A549 (cell line): ENCODE data around the gene DNAJC18. TPM values are rescaled to one million over a fixed set of nuclear protein-coding genes. Genes with fewer than 3 reads are reported as not detected.

Source experiments
- ATAC-seq, 2 experiments: fragments of 200-7000 bp in 1 of 2; fragments of >200 bp in 1 of 2; cut with Nextera tagmentation in 1 of 2; cut with Tn5 transposase in 1 of 2; 3 replicates each; pipeline versions ENCODE4 v1.8.0 to v1.9.1; 2018 to 2020; ENCODE audit warnings: mild to moderate bottlenecking in 1 of 2, moderate library complexity in 1 of 2
- CTCF ChIA-PET: fragments of 300-600 bp; sonication (Branson Sonifier 250); formaldehyde crosslinking; extraction: SDS; loops from one replicate; lab custom pipeline; 2021; ENCODE audit warnings: antibody characterized with exemption, inconsistent platforms; lab: Yijun Ruan, JAX
- POLR2A ChIA-PET: fragments of 350-600 bp; formaldehyde crosslinking; extraction: SDS; loops from one replicate; lab custom pipeline; 2021; ENCODE audit warnings: antibody characterized with exemption, inconsistent platforms; lab: Yijun Ruan, JAX
- DNase-seq, 2 experiments: peaks; one replicate each; pipeline versions ENCODE4 v3.0.0 to v3.0.0-alpha.2; 2011 to 2016; ENCODE audit warnings: low read depth in 1 of 2, low spot score in 1 of 2
- FAIRE-seq: peaks from 2 replicates; lab custom pipeline; 2011; peaks lifted over from hg19 to GRCh38; lab: Jason Lieb, UNC
- H3K27ac ChIP-seq, 2 experiments: fragments of >200 bp; sonication (Bioruptor Twin); formaldehyde crosslinking; 3 replicates each; pipeline ENCODE4 v1.5.1; 2016 to 2017
- H3K4me1 ChIP-seq: fragments of >200 bp; sonication (Bioruptor Twin); formaldehyde crosslinking; 3 replicates; pipeline ENCODE4 v1.6.1; 2016
- H3K4me2 ChIP-seq: fragments of >200 bp; sonication (Bioruptor Twin); formaldehyde crosslinking; 3 replicates; pipeline ENCODE4 v1.6.1; 2016
- H3K4me3 ChIP-seq: fragments of >200 bp; sonication (Bioruptor Twin); formaldehyde crosslinking; 3 replicates; pipeline ENCODE4 v1.5.1; 2016
- H3K9me3 ChIP-seq: fragments of >200 bp; sonication (Bioruptor Twin); formaldehyde crosslinking; 3 replicates; pipeline ENCODE4 v1.6.1; 2016
- CEBPB ChIP-seq, 2 experiments: fragments of >200 bp in 1 of 2; sonication (Bioruptor Twin) in 1 of 2; formaldehyde crosslinking in 1 of 2; IDR thresholded peaks; 2 replicates each; pipeline ENCODE4 v1.6.1; 2012 to 2016
- EHMT2 ChIP-seq: fragments of 200-600 bp; sonication (generic); IDR thresholded peaks from 2 replicates; pipeline ENCODE4 v1.6.1; 2016; ENCODE audit warnings: antibody characterized with exemption, low read depth, mild to moderate bottlenecking, moderate library complexity
- ESRRA ChIP-seq: fragments of 150-350 bp; IDR thresholded peaks from 2 replicates; pipeline ENCODE4 v1.6.1; 2014; ENCODE audit warnings: mild to moderate bottlenecking, low read length, borderline replicate concordance
- FOSL2 ChIP-seq, 2 experiments: fragments of 450-650 bp in 1 of 2; fragments of >200 bp in 1 of 2; sonication (Bioruptor Twin) in 1 of 2; formaldehyde crosslinking; IDR thresholded peaks; 2 replicates each; pipeline versions ENCODE4 v1.5.0 to v1.6.1; 2016 to 2020; ENCODE audit warnings: mild to moderate bottlenecking in 1 of 2, moderate library complexity in 1 of 2
- FOXS1 ChIP-seq: fragments of 250-450 bp; sonication (Bioruptor Pico); IDR thresholded peaks from 2 replicates; pipeline ENCODE4 v1.5.0; 2020; ENCODE audit warnings: mild to moderate bottlenecking, moderate library complexity
- GATA3 ChIP-seq: IDR thresholded peaks from 2 replicates; pipeline ENCODE4 v1.6.1; 2012; ENCODE audit warnings: borderline replicate concordance
- HDAC2 ChIP-seq: fragments of 200-600 bp; sonication (generic); IDR thresholded peaks from 2 replicates; pipeline ENCODE4 v1.6.1; 2016
- HEYL ChIP-seq: fragments of 250-450 bp; sonication (Bioruptor Pico); IDR thresholded peaks from 2 replicates; pipeline ENCODE4 v1.8.0; 2021; ENCODE audit warnings: mild to moderate bottlenecking, moderate library complexity
- HOXB5 ChIP-seq: fragments of 250-450 bp; sonication (Bioruptor Pico); IDR thresholded peaks from 2 replicates; pipeline ENCODE4 v1.5.0; 2020; ENCODE audit warnings: mild to moderate bottlenecking, moderate library complexity
- JUNB ChIP-seq: fragments of >200 bp; sonication (Bioruptor Twin); formaldehyde crosslinking; IDR thresholded peaks from 2 replicates; pipeline ENCODE4 v1.6.1; 2016
- MAX ChIP-seq: IDR thresholded peaks from 2 replicates; pipeline ENCODE4 v1.6.1; 2012
- MYC ChIP-seq: IDR thresholded peaks from 2 replicates; pipeline ENCODE4 v1.6.1; 2012; ENCODE audit warnings: mild to moderate bottlenecking, inconsistent platforms, low read length, improper control_type of control experiment, borderline replicate concordance
- PHF8 ChIP-seq: fragments of 200-600 bp; sonication (generic); IDR thresholded peaks from 2 replicates; pipeline ENCODE4 v1.6.1; 2016; ENCODE audit warnings: low read depth, mild to moderate bottlenecking, antibody characterized with exemption, moderate library complexity, borderline replicate concordance
- POLR2AphosphoS2 ChIP-seq: conservative IDR thresholded peaks from 2 replicates; pipeline ENCODE4 v1.6.1; 2012; ENCODE audit warnings: low read length, improper control_type of control experiment, inconsistent platforms
- RARB ChIP-seq: fragments of 250-450 bp; sonication (Bioruptor Pico); IDR thresholded peaks from 2 replicates; pipeline ENCODE4 v1.8.0; 2021; ENCODE audit warnings: mild to moderate bottlenecking, moderate library complexity
- RNF2 ChIP-seq: fragments of 200-600 bp; sonication (generic); IDR thresholded peaks from 2 replicates; pipeline ENCODE4 v1.6.1; 2016; ENCODE audit warnings: low read depth, mild to moderate bottlenecking, antibody characterized with exemption, moderate library complexity, borderline replicate concordance
- SMC3 ChIP-seq: fragments of >200 bp; sonication (Bioruptor Twin); formaldehyde crosslinking; IDR thresholded peaks from 3 replicates; pipeline ENCODE4 v1.6.1; 2018; ENCODE audit warnings: inconsistent platforms
- SREBF2 ChIP-seq: fragments of 450-650 bp; IDR thresholded peaks from 2 replicates; pipeline ENCODE4 v1.6.1; 2014; ENCODE audit warnings: mild to moderate bottlenecking, moderate library complexity
- TP53 ChIP-seq: fragments of 250-450 bp; sonication (Bioruptor Pico); IDR thresholded peaks from 2 replicates; pipeline ENCODE4 v1.5.0; 2021; ENCODE audit warnings: mild to moderate bottlenecking, moderate library complexity
- ZNF302 ChIP-seq: fragments of 250-450 bp; sonication (Bioruptor Pico); IDR thresholded peaks from 2 replicates; pipeline ENCODE4 v1.9.0; 2021; ENCODE audit warnings: inconsistent platforms, mild to moderate bottlenecking, moderate library complexity
- WGBS: methylation state at CpG from one replicate; pipeline ENCODE4 v1.1.6; 2017; ENCODE audit errors: missing lambda C conversion rate; 5-methylcytosine and 5-hydroxymethylcytosine counted together
- polyA plus RNA-seq, 4 experiments: library from polyadenylated mRNA; depleted of rRNA in 3 of 4; stranded (reverse); fragments of >200 nt; fragmentation: RNase III in 1 of 4; extraction: RNeasy Plus Mini Kit Qiagen cat#74134 plus additional on column Dnase treatment in 1 of 4; gene quantifications; 2 replicates in 3 of 4; 3 replicates in 1 of 4; pipeline ENCODE4 v1.2.3, GENCODE V29; 2011 to 2017
- TF ChIP-seq, protein P1 (sequence below): fragments of >200 bp; sonication (Bioruptor Twin); formaldehyde crosslinking; IDR thresholded peaks from 2 replicates; pipeline ENCODE4 v1.6.1; 2016
- TF ChIP-seq, protein P2 (sequence below): fragments of 150-350 bp; IDR thresholded peaks from 2 replicates; pipeline ENCODE4 v1.6.1; 2014; ENCODE audit warnings: low read depth, mild to moderate bottlenecking, low read length
- TF ChIP-seq, protein P3 (sequence below): IDR thresholded peaks from 2 replicates; pipeline ENCODE4 v1.6.1; 2012; ENCODE audit warnings: low read depth, borderline replicate concordance

Gene DNAJC18
- polyA plus RNA-seq, 2 of the 4 experiments (the other 2 are of a cell fraction), result 5.3 TPM

DNA sequence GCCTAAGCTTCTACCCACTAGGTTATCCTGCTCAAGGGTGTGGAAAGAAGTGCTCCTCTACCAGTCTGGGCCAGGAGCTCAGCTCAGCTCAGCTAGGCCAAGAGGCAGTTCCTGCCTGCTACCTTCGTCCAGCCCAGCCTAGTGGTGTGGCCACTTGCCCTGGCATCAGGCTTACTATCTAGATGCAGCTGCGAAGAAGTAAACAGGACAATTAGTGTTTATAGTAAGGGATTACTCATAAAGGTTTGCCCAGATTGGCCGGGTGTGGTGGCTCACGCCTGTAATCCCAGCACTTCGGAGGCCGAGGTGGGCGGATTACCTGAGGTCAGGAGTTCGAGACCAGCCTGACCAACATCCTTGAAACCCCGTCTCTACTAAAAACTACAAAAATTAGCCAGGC, 22.7 kb downstream of the DNAJC18 start:
- FAIRE-seq (no peak), DNase-seq (no peak), ATAC-seq (no peak)
- POLR2A ChIA-PET, result no interaction called here
- Histone ChIP-seq H3K4me2 (no peak overlapping the region), H3K4me1 (no peaks in the 10 kb centered on the region), H3K27ac (no peak overlapping the region), H3K9me3 (no peaks in the 10 kb centered on the region), H3K4me3 (no peak overlapping the region)
- WGBS, result 92% methylated on average over 9 of the region's 9 CpGs
- CTCF ChIA-PET, result interaction anchor here (13.8 kb wide), 1 partner anchor 101 kb away, joined by 392 read pairs; no protein-coding TSS in a partner anchor
- no peak for TF ChIP-seq JUNB
- no peak for TF ChIP-seq HEYL (CRISPR knock-in tag)
- TF ChIP-seq EHMT2, result no peak
- no peak for TF ChIP-seq PHF8
- TF ChIP-seq, protein P1, sequence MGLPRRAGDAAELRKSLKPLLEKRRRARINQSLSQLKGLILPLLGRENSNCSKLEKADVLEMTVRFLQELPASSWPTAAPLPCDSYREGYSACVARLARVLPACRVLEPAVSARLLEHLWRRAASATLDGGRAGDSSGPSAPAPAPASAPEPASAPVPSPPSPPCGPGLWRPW, result no peak
- no peak for TF ChIP-seq FOXS1 (CRISPR knock-in tag)
- TF ChIP-seq, protein P2, sequence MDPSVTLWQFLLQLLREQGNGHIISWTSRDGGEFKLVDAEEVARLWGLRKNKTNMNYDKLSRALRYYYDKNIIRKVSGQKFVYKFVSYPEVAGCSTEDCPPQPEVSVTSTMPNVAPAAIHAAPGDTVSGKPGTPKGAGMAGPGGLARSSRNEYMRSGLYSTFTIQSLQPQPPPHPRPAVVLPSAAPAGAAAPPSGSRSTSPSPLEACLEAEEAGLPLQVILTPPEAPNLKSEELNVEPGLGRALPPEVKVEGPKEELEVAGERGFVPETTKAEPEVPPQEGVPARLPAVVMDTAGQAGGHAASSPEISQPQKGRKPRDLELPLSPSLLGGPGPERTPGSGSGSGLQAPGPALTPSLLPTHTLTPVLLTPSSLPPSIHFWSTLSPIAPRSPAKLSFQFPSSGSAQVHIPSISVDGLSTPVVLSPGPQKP, result no peak
- no peak for TF ChIP-seq SREBF2

DNA sequence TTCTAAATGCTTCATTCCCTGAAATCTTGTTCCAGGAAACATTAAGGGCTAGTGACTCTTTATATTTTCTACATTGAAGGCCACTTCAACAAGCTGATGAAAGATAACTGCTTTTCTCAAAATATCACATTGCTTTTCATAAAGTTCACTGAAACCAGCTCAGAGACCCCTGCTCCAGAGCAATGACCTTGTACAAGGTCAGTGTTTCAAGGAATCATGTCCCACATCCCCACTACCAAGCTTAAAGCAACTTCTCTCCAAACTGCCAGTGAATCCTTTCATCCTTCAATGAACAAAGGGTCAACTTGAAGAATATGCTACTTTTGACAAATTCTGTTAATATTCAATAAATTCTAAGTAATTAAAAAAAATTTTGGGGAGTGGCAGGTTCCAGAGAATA, 23.5 kb downstream of the DNAJC18 start:
- Histone ChIP-seq H3K4me2 (no peak overlapping the region), H3K4me1 (no peaks in the 10 kb centered on the region)
- no peak for ATAC-seq
- no peak for TF ChIP-seq HDAC2
- no peak for TF ChIP-seq HOXB5
- TF ChIP-seq TP53 (CRISPR knock-in tag), result no peak
- TF ChIP-seq, protein P3, sequence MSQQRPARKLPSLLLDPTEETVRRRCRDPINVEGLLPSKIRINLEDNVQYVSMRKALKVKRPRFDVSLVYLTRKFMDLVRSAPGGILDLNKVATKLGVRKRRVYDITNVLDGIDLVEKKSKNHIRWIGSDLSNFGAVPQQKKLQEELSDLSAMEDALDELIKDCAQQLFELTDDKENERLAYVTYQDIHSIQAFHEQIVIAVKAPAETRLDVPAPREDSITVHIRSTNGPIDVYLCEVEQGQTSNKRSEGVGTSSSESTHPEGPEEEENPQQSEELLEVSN, result no peak
- no peak for TF ChIP-seq SMC3
- TF ChIP-seq FOSL2 (IDR thresholded peaks at IDR 0.05), result no peak
- TF ChIP-seq FOSL2 (CRISPR knock-in tag; IDR thresholded peaks at IDR 0.05), result no peak
- TF ChIP-seq ZNF302 (CRISPR knock-in tag), result no peak
- TF ChIP-seq, protein P1, result no peak
- TF ChIP-seq ESRRA, result no peak
- TF ChIP-seq MYC, result no peak
- TF ChIP-seq POLR2AphosphoS2, result no peak
- TF ChIP-seq EHMT2, result no peak
- TF ChIP-seq RARB (CRISPR knock-in tag), result no peak
- no peak for TF ChIP-seq RNF2
- TF ChIP-seq PHF8, result no peak
- TF ChIP-seq MAX, result no peak
- TF ChIP-seq GATA3, result no peak
- TF ChIP-seq CEBPB (IDR thresholded peaks at IDR 0.05), result no peak
- TF ChIP-seq, all 56 proteins: peak for 0
- FAIRE-seq (no peak), DNase-seq (no peak)
- ChIA-PET CTCF (interaction anchor here (0.6 to 13.8 kb wide), 3 partner anchors 9 to 1237 kb away, joined by 3 to 392 read pairs (median 4); no protein-coding TSS in a partner anchor), POLR2A (no interaction called here)
- Histone ChIP-seq H3K9me3 (no peaks in the 10 kb centered on the region), H3K4me3 (no peak overlapping the region), H3K27ac (no peak overlapping the region)
